RCC 7860 (cell line): Measurements from ENCODE around the gene PEAK1.

ENCODE experiments used
- DNase-seq: peaks from one replicate; pipeline ENCODE4 v3.0.0-alpha.2; 2015; ENCODE audit warnings: low spot score
- FAIRE-seq: peaks from 2 replicates; lab custom pipeline; 2012; peaks lifted over from hg19 to GRCh38; lab: Jason Lieb, UNC

The PEAK1 gene

DNA sequence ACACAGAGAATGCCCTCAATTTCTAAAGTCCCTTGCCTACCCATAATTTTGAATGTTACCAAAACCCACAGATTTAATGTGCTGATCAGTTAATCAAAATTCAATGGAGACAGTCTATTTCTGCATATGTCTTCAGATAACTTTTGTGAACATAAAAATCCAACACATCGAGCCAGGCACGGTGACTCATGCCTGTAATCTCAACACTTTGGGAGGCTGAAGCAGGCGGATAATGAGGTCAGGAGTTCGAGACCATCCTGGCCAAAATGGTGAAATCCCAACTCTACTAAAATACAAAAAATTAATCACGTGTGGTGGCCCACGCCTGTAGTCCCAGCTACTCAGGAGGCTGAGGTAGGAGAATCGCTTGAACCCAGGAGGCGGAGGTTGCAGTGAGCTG is 49.3 kb downstream of the PEAK1 start:
- no peak for FAIRE-seq

DNA sequence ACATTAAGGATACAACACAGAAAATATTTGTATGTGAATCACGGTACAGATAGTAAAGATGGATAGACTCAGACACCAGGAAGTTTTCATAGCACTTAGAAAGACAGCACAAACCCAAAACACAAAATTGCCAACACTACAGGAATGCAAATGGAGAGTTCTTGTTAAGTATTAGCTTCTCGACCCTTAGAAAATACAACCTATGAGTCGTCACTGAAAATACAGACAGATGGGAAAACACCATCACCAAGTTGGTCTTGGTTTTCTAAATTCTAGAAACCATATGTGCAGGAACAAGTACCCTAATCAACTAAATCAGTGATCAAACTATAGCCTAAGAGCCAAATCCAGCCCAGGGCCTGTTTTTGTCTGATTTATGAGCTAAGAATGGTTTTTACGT is 50.7 kb downstream of the PEAK1 start:
- FAIRE-seq = no peak
- DNase-seq = no peak

More for the DNA sequence above, 49.3 kb downstream of the PEAK1 start:
- DNase-seq = no peak

GRCh38 chr15:77367631-77368030 is 52.3 kb downstream of the PEAK1 start:
- FAIRE-seq = no peak
- no peak for DNase-seq

- no peak for FAIRE-seq
- DNase-seq = no peak
Measured at GRCh38 chr15:77361456-77361855, 58.4 kb downstream of the PEAK1 start.

DNA sequence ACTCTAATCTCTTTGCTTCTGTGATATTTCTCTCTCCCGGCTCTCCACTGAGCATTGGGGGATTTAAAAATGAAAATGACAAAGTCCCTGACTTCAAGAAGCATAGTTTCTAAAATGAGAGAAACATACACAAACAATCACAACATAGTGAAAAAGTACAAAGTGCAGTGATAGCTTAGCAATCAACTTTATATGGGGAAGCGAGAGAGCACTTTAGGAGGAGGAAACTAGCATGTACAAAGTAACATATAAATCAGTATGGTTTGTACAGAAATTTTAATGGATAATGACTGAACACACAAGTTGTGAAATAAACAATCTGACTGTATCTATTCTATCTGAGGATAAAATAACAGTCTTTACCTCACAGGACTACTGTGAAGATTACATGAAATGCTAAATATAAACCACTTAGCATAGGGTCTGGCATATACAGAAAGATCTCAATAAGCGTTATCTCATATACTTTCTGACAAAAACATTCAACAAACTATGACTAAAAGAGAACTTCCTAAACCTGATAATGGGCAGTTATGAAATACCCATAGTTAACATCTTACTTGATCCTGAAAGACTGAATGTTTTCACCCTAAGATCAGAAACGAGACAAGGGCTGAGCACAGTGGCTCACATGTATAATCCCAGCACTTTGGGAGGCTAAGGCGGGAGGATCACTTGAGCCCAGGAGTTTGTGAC is 61.2 kb downstream of the PEAK1 start:
- DNase-seq = no peak
- FAIRE-seq = no peak

GRCh38 chr15:77356305-77356704 is 63.6 kb downstream of the PEAK1 start:
- no peak for FAIRE-seq

DNA sequence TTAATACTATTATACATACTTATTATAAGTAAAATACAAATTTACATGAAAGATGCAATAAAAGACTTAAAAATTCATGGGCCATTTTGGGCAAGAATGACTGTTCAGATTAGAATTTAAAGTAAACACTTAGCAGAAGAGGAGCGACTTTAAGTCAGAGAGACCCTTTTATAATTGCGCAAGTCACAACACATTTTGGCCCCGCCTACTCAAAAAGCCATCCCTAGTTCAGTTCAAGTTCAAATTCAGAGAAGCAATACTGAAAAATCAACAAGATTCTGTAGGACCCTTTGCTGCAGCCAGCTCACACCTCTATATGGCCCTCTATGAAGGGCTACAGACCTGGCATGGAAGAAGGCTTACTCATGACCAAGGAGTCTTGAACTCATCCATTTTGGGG is 64.6 kb downstream of the PEAK1 start:
- FAIRE-seq (no peak), DNase-seq (no peak)

More at GRCh38 chr15:77356305-77356704, 63.6 kb downstream of the PEAK1 start:
- DNase-seq = no peak

DNA sequence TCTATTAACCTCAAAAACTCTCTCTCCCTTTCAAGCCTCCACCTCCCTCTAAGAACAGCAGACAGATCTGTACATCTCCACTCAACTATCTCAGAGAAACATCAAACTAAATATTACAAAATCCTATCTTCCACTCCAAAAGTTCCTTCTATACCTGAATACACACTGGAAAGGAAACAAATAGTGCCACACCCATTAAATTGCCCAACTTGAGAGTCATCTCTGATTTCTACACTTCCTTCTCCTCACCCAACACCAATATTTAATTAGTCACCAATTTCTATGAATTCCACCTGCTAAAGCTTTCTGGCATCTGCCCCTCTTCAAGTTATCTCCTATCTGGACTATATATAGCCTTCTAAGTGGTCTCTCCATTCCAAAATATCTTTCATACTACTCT is 65.8 kb downstream of the PEAK1 start:
- DNase-seq (no peak), FAIRE-seq (no peak)

DNA sequence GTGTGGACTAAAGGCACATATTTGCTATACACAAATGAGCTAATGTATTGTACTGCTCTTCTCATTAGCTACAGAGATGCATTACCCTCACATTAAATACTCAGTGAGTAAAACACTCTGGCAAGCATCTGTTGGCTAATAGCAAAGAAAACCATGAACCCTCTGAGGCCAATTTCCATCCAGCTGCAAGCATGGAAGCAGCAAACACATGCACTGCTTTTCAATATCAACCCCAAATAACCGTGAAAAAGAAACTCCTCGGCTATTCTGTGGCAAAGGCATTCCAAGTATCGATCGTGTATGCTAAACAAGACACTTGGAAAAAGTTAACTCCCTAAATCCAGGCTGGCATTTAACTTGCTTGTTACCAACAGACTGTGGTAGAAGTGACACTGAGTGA is 67.0 kb downstream of the PEAK1 start:
- FAIRE-seq = no peak

DNA sequence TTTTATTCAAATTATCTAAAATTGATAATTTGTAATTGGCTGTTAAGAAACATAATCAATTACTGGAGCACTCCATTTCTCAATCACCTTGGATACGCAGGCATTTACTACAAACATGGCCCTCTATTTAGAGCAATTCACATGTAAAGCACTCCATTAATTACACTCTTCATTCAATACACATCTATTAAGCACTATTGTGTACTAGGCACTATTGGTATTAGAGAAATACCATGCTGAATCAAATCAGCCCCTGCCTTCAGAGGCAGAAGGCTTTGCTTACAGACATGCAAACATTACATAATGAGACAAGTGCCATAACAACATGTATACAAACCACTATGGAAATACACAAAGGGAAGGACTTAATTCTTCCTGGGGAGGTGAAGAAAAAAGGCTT is 69.1 kb downstream of the PEAK1 start:
- DNase-seq = no peak
- no peak for FAIRE-seq

More for the DNA sequence above, 67.0 kb downstream of the PEAK1 start:
- no peak for DNase-seq

DNA sequence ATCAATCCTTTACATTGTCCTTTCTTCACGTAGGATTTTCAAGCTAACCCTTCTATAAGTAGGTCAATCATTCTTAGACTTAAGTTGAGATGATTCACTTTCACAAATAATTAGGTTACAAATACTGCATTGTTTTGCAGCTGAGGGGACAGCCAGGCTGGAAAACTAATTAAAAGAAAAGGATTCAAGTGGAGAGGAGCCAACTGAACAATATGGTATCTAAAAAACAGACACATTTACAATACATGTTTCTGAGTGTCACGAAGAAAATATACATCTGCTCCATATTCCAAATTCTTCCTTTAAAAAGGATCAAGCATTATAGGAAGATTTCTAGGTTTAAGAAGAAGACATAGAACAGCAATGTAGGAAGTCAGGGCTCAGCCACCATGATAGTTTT is 70.2 kb downstream of the PEAK1 start:
- FAIRE-seq (no peak), DNase-seq (no peak)

- FAIRE-seq = no peak
Measured at GRCh38 chr15:77348511-77348910, 71.4 kb downstream of the PEAK1 start.

GRCh38 chr15:77347197-77347596 is 72.7 kb downstream of the PEAK1 start:
- DNase-seq (no peak), FAIRE-seq (no peak)

More at GRCh38 chr15:77348511-77348910, 71.4 kb downstream of the PEAK1 start:
- DNase-seq = no peak

GRCh38 chr15:77346245-77347036 is 73.5 kb downstream of the PEAK1 start:
- FAIRE-seq (no peak), DNase-seq (no peak)

- no peak for FAIRE-seq
Measured at GRCh38 chr15:77342807-77343206, 77.1 kb downstream of the PEAK1 start.

GRCh38 chr15:77340245-77340644 is 79.7 kb downstream of the PEAK1 start:
- no peak for FAIRE-seq

More at GRCh38 chr15:77342807-77343206, 77.1 kb downstream of the PEAK1 start:
- DNase-seq = no peak

DNA sequence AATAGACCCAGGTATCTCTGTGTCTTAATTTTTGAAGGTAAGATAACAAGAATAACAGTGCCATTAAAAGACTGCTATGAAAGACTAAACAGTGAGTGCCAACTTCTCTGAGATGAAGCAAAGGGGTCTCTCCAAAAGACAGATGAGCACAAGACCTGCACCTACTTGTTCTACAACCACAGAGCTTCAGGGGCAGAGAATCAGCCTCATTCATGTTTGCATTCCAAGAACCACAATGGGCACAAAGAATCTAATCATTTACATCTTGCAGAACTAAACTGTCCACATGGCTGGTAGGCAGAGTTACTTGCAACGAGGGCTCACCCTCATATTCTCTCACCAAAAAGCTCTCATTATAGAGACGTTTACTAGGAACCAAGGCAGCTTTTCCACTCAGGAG is 83.9 kb downstream of the PEAK1 start:
- FAIRE-seq = no peak
- no peak for DNase-seq

More at GRCh38 chr15:77340245-77340644, 79.7 kb downstream of the PEAK1 start:
- no peak for DNase-seq

- FAIRE-seq = no peak
- DNase-seq = no peak
Measured at GRCh38 chr15:77335298-77335697, 84.6 kb downstream of the PEAK1 start.

DNA sequence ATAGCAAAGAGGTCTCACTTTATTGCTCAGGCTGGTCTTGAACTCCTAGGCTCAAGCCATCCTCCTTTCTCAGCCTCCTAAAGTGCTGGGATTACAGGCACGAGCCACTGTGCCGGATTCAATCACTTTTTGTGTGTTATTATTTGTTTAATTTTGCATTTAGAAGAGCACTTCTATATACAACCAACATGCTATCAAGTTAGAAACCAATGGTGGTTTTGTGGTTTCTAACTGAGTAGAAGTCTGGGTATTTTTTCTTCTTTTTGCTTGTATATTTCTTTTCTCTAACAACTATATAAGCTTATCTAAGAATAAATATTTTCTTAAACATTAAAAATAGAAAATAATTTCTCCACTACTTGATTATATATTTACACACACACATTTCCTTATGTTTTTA is 86.7 kb downstream of the PEAK1 start:
- no peak for DNase-seq
- no peak for FAIRE-seq

GRCh38 chr15:77329202-77329601 is 90.7 kb downstream of the PEAK1 start:
- FAIRE-seq = no peak
- no peak for DNase-seq

DNA sequence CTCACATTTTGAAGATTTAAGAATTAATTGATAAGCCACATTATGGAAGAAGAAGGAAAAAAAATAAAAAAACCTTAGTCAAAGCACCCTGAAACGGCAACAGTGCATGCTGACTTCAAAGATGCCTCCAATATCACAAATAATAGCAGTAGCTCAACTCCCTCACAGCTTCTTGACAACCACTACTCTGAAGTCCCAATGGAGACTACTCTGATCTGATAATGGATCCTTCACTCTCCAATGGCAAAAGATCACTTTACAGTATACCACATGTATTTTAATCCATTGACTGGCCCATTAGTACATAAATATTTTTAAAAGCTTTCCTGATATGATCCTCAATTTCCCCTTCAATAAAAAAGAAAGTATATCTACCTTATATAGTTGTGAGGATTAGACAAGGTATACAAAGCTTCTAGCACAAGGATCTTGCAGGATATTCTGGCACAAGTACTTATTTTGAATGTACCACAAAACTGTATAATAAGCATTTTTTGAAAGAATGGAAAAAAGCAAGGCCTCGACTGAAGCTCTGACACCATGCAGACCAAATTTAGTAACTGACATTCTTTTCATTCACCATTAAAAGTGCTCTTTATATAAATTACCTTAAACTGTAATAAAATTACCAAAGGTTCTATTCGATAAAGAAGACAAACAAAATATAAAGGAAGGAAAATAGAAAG is 91.9 kb downstream of the PEAK1 start:
- FAIRE-seq = no peak
- no peak for DNase-seq

DNA sequence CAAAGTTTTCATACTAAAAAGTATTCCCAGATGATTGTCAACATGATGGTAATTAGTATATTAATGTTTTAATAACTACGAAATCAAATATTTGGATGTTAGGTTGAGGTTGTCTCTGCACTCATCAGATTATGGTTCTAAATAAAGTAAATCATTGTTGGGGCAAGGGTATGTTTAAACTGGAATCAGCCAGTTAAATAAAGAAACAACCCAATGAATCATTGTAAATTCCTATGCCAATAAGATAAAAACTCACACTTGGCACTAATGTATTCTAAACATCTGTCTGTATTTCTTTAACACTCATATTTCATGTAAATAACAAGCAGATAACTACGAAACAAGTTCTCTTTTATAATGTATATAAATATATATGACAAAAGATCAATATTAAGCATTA is 92.7 kb downstream of the PEAK1 start:
- DNase-seq = no peak

More for the DNA sequence above, 92.7 kb downstream of the PEAK1 start:
- FAIRE-seq = peak; percentile 2
